PC-3 (cell line): ENCODE data around the gene NDUFAF2.

Experiments used
- CTCF ChIP-seq: fragments of 300-600 bp; sonication (generic); conservative IDR thresholded peaks from 2 replicates; pipeline ENCODE4 v1.5.1; 2017; ENCODE audit warnings: antibody characterized with exemption, low read depth, mild to moderate bottlenecking, low read length
- EZH2 ChIP-seq: fragments of 300-600 bp; sonication (generic); IDR thresholded peaks from one replicate; pipeline ENCODE4 v1.6.1; 2017; ENCODE audit warnings: antibody characterized with exemption, mild to moderate bottlenecking, low read length; ENCODE audit not compliant: unreplicated experiment
- EZH2phosphoT487 ChIP-seq: fragments of 300-600 bp; sonication (generic); IDR thresholded peaks from 2 replicates; pipeline ENCODE4 v1.6.1; 2018; ENCODE audit warnings: mild to moderate bottlenecking, antibody characterized with exemption, low read length, borderline replicate concordance

DNA sequence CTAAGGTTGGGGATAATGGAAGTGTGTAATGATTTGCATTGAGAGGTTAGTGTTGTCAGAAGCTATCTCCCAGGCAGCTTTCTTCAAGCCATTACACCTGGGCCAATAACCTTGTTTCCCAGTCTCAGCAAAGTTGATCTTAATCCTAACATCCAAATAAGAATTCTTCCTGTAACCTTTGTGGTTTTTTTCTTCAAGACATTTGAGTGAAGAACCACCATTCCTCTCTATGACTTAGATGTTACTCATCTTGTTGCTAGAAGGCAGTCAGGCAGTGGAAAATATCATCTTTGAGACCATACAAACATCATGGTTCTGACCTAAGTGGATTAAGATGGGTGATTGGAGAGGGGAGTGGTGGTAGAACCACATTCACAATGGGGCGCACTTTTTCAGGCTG lies 103.5 kb downstream of the NDUFAF2 start:
- TF ChIP-seq CTCF (no peak), EZH2phosphoT487 (no peak), EZH2 (no peak)
